GM13977 (cell line): ENCODE results near the gene FOXO3B.
"Not testable (repeated sequence)": the region's sequence is repeated elsewhere in the genome, so short reads cannot be mapped to it uniquely, and the experiment has no call there.

Experiments
- DNase-seq: peaks from one replicate; pipeline ENCODE4 v3.0.0; 2012; ENCODE audit warnings: low spot score
- CTCF ChIP-seq: IDR thresholded peaks from 2 replicates; pipeline ENCODE4 v1.5.1; 2012; ENCODE audit warnings: mild to moderate bottlenecking, control low read depth; ENCODE audit not compliant: insufficient read depth; ENCODE audit errors: extremely low read depth, missing control alignments
- in situ Hi-C: fragments of 300-500 bp; cut with MboI; formaldehyde crosslinking; loops from one replicate; pipeline ENCODE4 v1.12.0; 2022; ENCODE audit warnings: low sequenced_read_pairs, low pct_unique_long_range_greater_than_20kb, mixed read lengths, inconsistent platforms; ENCODE audit not compliant: unreplicated experiment

FOXO3B gene

GRCh38 chr17:18681767-18682571, at the start of gene FOXO3B:
TSS of gene FOXO3B (minus strand) at chr17:18682314. CDS start at chr17:18681651, 663 bp downstream.
- peak; percentile 64 for DNase-seq
- in situ Hi-C loops, result not testable (repeated sequence)

- DNase-seq, in situ Hi-C loops: not testable (repeated sequence)
Observed at GRCh38 chr17:18723509-18723908, 41.4 kb upstream of the FOXO3B start.

- DNase-seq, in situ Hi-C loops: not testable (repeated sequence)
Observed at GRCh38 chr17:18722612-18723011, 40.5 kb upstream of the FOXO3B start.

GRCh38 chr17:18721775-18722547, 39.8 kb upstream of the FOXO3B start:
- in situ Hi-C loops, result not testable (repeated sequence)

GRCh38 chr17:18719428-18720110, 37.5 kb upstream of the FOXO3B start:
- DNase-seq, in situ Hi-C loops: not testable (repeated sequence)

More at GRCh38 chr17:18721775-18722547, 39.8 kb upstream of the FOXO3B start:
- not testable (repeated sequence) for DNase-seq

- DNase-seq, in situ Hi-C loops: not testable (repeated sequence)
Observed at GRCh38 chr17:18718643-18719427, 36.7 kb upstream of the FOXO3B start.

GRCh38 chr17:18712354-18712999, 30.4 kb upstream of the FOXO3B start:
- peak; percentile 52 for TF ChIP-seq CTCF
- in situ Hi-C loops, DNase-seq: not testable (repeated sequence)

- DNase-seq, in situ Hi-C loops: not testable (repeated sequence)
Observed at GRCh38 chr17:18708215-18708614, 26.1 kb upstream of the FOXO3B start.

GRCh38 chr17:18705955-18706354, 23.8 kb upstream of the FOXO3B start:
- DNase-seq, in situ Hi-C loops: not testable (repeated sequence)

GRCh38 chr17:18698473-18699103, 16.5 kb upstream of the FOXO3B start:
- in situ Hi-C loops, result not testable (repeated sequence)

GRCh38 chr17:18695143-18695542, 13.0 kb upstream of the FOXO3B start:
- DNase-seq, in situ Hi-C loops: not testable (repeated sequence)

More at GRCh38 chr17:18698473-18699103, 16.5 kb upstream of the FOXO3B start:
- DNase-seq, result not testable (repeated sequence)

GRCh38 chr17:18682668-18683067, 554 bp upstream of the FOXO3B start:
- in situ Hi-C loops, DNase-seq: not testable (repeated sequence)

GRCh38 chr17:18677381-18677780, 4.7 kb downstream of the FOXO3B start:
- in situ Hi-C loops, DNase-seq: not testable (repeated sequence)

GRCh38 chr17:18676928-18677327, 5.2 kb downstream of the FOXO3B start:
- DNase-seq, in situ Hi-C loops: not testable (repeated sequence)
